ENCODE measurements around the gene PLCD1.

The PLCD1 gene

DNA sequence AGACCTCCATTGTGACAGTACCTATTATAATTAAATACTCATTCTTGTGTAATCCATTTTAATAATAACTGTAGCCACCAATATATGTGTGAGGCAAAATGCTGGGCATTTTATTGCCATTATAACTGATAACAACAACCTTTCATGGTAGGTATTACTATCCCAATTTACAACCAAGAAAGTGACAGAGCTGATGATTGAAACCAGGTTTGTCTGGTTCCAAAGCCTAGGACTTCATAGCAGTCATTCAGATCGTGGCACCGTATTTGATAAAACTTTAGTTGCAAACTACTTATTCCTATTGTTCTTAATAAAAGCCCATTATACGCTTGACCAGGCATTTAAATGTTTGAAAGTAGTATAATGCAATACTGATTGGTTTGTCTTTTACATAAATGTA, 65.3 kb downstream of the PLCD1 start:
- DNase-seq (ENCODE audit: low spot score), result no peak

- DNase-seq (ENCODE audit: low spot score), result no peak
These were observed 65.8 kb downstream of the PLCD1 start for GRCh38 chr3:37963635-37964034.

GRCh38 chr3:37963016-37963415, 66.4 kb downstream of the PLCD1 start:
- no peak for DNase-seq (ENCODE audit: low spot score)

GRCh38 chr3:37961622-37962431, 67.6 kb downstream of the PLCD1 start:
- DNase-seq (ENCODE audit: low spot score), result no peak

- no peak for DNase-seq (ENCODE audit: low spot score)
These were observed 71.9 kb downstream of the PLCD1 start for GRCh38 chr3:37957539-37957936.
